Posterior cingulate gyrus (tissue), 11 donors: ENCODE results near the gene DNAJB8.

Source experiments
- DNase-seq, 10 donors: peaks; one replicate each; pipeline versions ENCODE4 v3.0.0 to v3.0.0-alpha.2; 2020 to 2021; ENCODE audit warnings: mixed read lengths in 3 of 10
- intact Hi-C: fragments of 100-400 bp; cut with DNase I; formaldehyde crosslinking; loops from one replicate; pipeline ENCODE4 v1.15.1; 2023

Gene DNAJB8

DNA sequence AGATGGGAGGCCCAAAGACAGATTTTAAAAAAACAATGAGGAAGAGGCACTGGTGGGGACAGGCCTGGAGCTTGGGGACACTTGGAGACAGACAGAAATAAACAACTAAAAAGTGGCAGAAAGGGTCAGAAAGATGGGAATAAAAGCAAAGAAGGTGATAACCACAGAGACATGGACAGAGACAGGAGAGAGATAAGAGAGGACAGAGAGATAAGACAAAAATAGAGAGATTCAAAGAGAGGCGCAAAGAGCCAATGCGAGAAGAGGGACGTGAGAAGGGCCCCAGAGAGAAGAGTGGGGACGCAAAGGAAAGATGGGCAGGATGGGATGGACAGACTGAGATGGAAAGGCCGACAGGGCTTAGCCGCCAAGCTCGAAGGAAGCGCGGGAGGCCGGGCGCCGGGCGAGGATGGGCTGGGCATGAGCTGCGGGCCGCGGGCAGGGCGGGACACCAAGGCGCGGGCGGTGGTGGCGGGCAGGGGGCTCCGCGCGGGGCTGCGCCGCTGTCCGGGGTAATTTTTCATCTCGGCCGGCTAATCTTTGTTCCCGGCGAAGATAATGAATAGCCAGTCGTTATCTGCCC is 29.4 kb upstream of the DNAJB8 start:
- intact Hi-C loops, result loop anchor here (2.0 to 10.0 kb wide), 5 partner anchors 69 to 419 kb away; no protein-coding TSS in a partner anchor
- peak in 3 of 10 donors; percentile 13 to 75 (median 74) for DNase-seq

DNA sequence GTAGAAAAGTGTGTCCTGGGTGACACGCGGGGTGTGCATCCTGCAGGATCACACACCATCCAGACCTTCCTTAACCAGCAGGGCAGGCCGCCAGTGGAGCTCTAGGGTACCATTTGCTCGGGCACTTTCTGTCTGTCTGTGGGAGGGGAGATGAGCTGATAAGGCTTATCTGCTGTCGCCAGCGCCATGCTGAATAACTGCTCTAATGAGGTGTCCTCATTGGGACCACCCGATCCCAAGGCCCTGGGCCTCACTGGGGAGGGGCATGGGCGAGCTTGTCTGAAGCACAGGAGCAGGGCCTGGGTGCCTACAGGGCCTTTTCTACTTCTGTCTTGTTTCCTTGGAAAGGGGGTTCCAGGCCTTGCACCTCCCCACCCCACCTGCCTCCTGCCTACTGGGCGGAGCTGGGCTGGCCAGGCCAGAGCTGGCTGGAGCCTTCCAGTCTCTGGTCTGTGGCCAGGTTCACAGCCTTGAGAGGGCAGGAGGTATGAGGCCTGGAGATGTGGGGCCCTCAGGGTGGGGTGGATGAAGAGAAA is 28.8 kb upstream of the DNAJB8 start:
- intact Hi-C loops, result loop anchor here (5.0 to 10.0 kb wide), 4 partner anchors 89 to 418 kb away; no protein-coding TSS in a partner anchor
- peak in 1 of 10 donors; percentile 12 for DNase-seq

- peak in 3 of 10 donors; percentile 9 to 12 (median 11) for DNase-seq
- intact Hi-C loops, result loop anchor here (10.0 kb wide), 2 partner anchors 90 to 270 kb away; no protein-coding TSS in a partner anchor
These were observed 27.6 kb upstream of the DNAJB8 start for GRCh38 chr3:128494367-128494650.

DNA sequence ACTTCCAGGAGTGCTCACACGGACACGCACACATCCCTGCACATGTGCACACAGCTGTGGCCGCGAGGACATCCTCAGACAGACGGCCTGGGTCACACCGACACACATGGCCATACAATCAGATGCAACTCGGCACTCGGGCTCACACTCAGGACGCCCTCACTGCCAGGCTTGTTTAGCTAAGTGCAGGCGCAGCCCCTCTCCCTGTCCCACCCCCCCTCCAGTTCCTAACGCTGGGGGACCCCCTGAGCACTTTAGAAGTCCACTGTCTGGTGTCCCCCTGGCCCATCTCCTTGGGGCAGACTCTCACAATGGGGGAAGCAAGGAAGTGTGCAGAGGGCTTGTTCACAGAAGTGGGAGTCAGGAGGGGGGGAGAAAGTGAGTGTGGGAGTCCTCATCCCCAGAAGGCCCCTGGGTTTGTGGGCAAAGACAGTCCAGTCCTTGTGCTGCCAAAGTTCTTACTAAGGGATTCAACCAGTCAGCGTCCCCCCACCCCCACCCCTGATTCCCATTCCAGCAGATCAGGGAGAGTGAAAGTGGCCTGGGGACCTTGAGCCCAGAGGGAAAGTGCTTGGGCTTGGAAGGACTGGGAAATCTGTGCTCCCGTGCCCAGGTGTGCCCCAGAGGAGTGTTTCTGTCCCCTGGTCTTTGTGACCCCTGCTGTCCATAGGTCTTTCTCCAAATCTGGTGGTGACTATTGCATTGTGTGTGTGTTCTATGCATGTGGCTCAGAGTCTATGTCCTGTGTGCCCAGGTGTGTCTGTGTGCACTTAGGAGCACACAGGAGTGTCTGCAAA is 27.1 kb upstream of the DNAJB8 start:
- DNase-seq, result peak in 3 of 10 donors; percentile 5 to 44 (median 38)
- intact Hi-C loops, result loop anchor here (10.0 kb wide), 2 partner anchors 91 to 269 kb away; no protein-coding TSS in a partner anchor

GRCh38 chr3:128492671-128493569 is 26.2 kb upstream of the DNAJB8 start, which contains the start of gene GATA2:
Gene GATA2 (minus strand): TSS chr3:128493201. CDS start chr3:128487031, 6,170 bp downstream.
- intact Hi-C loops, result loop anchor here (10.0 kb wide), 2 partner anchors 92 to 268 kb away; no protein-coding TSS in a partner anchor
- peak in 3 of 10 donors; percentile 7 to 81 (median 63) for DNase-seq

DNA sequence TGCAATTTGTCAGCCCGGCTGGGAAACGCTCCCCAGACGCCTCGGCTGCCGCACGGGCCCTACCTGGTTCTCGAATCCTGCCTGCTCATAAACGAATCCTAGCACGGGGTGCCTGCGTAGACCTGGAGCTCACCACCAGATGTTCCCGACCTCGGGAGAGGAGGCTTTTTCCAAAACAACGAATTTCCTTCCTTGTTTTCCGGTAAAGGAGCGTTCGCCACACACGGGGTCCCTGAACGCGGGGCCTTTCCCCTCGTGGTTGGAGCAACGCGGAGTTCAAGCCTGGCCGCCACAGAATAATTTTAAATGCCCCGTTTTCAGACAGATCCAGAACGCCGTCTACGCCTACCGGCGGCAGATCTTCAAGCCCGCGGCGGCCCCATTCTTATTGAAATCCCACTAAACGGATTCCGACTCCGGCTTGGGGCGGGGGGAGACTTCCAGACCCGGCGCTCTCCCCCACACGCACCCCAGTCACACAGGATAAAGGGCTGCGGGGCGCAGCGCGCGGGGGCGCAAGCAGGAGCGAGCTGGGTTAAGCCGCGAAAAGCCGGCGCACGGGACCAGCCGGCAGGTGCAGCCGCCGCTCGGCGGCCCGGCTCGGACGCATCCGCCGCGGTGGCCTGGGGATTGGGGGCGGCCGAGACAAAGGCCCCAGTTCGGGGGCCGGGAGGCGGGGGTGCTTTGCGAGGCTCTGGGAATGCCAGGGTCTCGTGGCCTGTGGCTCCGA is 25.4 kb upstream of the DNAJB8 start:
- peak in 2 of 10 donors; percentile 54 to 70 for DNase-seq
- intact Hi-C loops, result loop anchor here (10.0 kb wide), 2 partner anchors 93 to 267 kb away; no protein-coding TSS in a partner anchor

DNA sequence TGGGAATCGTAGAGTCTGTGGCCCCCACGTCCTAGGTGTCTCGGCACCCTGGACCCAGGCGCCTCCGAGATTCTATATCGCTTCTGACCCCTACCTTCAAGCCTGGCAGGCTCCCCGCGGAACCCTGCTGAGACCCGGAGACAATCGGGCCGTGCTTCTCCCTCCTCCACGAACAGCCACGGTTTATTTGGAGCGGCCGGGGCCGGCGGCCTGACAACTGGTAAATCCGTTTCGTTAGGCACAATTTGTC is 24.9 kb upstream of the DNAJB8 start:
- intact Hi-C loops, result loop anchor here (10.0 kb wide), 2 partner anchors 93 to 267 kb away; no protein-coding TSS in a partner anchor
- peak in 1 of 10 donors; percentile 63 for DNase-seq

DNA sequence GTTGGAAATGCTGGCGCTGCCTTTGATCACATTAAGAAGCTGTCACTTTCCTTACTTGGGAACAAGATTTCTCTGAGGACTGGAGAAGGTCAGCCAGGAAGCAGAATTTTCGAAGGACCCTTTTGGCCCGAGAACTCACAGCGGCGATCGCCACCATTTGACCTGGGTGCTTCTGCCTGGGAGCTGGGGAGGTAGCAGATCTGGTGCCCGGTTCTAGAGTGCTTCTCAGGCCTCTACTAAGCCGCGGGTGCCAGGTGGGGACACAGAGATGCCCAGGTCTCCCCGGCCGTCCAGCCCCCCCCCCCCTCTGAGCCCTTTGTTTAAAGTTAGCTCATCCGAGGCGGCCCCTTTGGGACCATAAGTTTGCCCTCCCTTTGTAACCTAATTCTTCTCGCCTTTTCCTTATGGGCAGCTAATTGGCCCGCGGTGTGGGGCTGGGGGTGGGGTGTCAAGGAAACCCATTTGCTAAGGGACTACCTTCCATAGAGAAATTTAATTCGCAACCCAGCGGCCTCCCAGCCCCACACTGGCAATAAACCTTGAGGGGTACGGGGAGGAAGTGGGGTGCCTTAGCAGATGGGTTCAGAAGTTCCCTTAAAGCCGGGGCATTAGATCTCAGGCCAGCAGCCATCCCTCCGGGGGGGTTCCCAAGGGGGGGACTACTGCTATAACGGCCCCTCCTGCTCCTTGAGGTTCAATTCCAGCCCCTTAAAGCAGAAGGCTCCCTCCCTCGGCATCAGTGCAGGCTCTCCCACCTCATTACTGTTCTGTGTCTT is 24.4 kb upstream of the DNAJB8 start:
- intact Hi-C loops, result loop anchor here (10.0 kb wide), 2 partner anchors 94 to 266 kb away; no protein-coding TSS in a partner anchor
- peak in 2 of 10 donors; percentile 25 to 54 for DNase-seq

GRCh38 chr3:128490650-128490914 is 23.9 kb upstream of the DNAJB8 start:
- intact Hi-C loops, result loop anchor here (10.0 kb wide), 2 partner anchors 94 to 266 kb away; no protein-coding TSS in a partner anchor
- DNase-seq, result no peak

- DNase-seq, result peak in 3 of 10 donors; percentile 66 to 76 (median 71)
- intact Hi-C loops, result loop anchor here (10.0 kb wide), 2 partner anchors 95 to 265 kb away; no protein-coding TSS in a partner anchor
These were observed 23.4 kb upstream of the DNAJB8 start for GRCh38 chr3:128489927-128490649.

GRCh38 chr3:128489674-128489926 is 22.9 kb upstream of the DNAJB8 start:
- intact Hi-C loops, result no loop called here

DNA sequence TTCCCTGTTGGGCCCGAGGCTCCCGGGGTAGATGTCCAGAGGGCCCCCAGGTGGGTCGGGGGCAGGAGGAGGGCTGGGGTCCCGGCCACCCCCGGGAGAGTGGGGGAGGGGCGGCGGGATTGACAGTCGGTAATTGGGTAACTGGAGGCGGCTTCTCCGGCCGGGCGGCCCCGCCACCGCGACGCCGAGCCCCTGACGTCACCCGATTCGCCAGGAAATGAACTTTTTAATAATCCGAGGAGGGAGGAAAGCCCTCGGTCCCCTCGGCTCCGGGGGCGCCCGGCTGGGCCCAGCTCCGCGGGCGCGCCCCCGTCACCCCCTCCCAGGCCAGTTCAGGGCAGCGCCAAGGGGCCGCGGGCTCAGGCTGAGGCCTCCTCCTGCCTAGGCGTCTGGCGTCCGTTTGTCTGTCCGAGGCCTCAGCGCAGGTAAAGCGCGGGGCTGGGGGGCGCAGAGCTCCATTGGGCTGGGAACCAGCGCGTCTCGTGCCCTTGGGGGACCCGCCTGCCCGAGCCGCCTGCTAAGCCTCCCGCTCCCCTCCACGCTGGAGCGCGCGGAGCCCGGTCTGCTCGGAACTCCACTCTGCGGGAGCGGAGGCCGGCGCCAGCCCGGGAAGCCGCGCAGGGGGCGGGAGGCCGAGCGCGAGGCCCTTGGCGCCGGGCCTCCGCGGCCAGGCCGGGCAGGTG is 22.4 kb upstream of the DNAJB8 start:
- peak in 3 of 10 donors; percentile 52 to 74 (median 74) for DNase-seq
- intact Hi-C loops, result no loop called here

More at GRCh38 chr3:128489674-128489926, 22.9 kb upstream of the DNAJB8 start:
- DNase-seq, result peak in 1 of 10 donors; percentile 67

DNA sequence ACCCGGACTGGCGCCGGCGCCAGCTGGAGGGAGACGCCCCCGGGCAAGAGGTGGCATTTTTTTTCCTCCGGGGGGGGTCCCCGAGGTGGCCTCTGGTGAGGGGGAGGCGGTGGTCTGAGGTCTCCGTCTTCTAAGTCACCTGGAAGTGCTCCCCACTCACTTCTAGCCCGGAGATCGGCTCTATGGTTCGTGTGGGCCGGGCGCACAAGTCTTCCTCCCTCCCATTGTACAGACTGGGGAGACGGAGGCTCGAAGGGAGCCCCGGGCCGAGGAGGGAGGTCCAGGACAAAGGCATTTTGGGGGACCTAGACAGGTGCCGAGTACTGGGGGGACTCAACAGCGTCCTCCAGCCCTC is 21.9 kb upstream of the DNAJB8 start:
- intact Hi-C loops, result no loop called here
- DNase-seq, result peak in 1 of 10 donors; percentile 50

DNA sequence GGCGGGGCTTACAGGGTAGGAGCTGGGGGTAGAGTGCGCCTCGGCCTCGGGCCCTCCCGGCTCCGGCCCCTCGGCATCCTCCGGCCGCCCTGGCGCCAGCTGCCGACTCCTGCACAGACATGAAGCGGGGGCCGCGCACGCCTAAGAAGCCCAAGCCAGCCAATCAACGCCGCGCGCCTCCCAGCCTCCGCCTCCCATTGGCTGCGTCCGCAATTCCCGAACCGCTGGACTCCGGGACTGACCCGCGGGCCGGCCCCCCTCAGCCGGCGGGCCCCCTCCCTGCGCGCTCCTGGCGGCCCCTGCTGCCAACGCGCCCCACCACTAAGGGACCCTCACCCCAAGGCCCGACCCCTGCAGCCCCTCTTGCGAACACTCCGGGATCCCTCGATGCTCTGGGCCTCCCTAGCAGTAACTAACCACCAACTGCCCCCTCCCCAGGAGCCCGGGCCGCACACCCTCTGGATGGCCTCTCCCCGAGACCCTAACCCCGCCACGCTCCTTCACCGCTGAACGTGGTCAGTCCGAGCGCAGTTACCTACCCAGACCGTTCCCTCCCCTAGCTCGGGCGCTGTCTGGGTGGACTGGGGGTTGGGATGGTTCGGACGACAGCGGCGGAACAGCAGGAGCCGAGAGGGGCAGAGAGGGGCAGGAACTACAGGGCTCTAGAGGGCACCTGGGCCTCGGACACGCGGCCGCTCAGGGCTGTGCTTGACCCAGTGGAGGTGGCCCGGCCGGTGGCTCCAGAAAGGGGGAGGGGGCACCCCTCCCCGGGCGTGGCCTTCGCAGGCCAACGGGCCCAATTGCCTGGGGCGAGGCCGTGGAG is 21.3 kb upstream of the DNAJB8 start:
- intact Hi-C loops, result no loop called here
- DNase-seq, result peak in 9 of 10 donors; percentile 29 to 92 (median 41)

- intact Hi-C loops, result no loop called here
These were observed 20.8 kb upstream of the DNAJB8 start for GRCh38 chr3:128487538-128487812.

GRCh38 chr3:128486681-128487537 is 20.2 kb upstream of the DNAJB8 start:
- intact Hi-C loops, result no loop called here
- peak in 3 of 10 donors; percentile 68 to 82 (median 80) for DNase-seq

More at GRCh38 chr3:128487538-128487812, 20.8 kb upstream of the DNAJB8 start:
- DNase-seq, result no peak
